OCI-LY1 (cell line): ENCODE data around the gene FZD7.

Experiments used
- EZH2 ChIP-seq: fragments of 200-600 bp; sonication (generic), shearing (Covaris generic); IDR thresholded peaks from 2 replicates; pipeline ENCODE4 v1.8.0; 2017; ENCODE audit warnings: borderline replicate concordance, mixed run types, mild to moderate bottlenecking, antibody characterized with exemption, low read length, moderate library complexity, mixed read lengths
- TF ChIP-seq, protein P1 (sequence below): fragments of 200-600 bp; sonication (generic), shearing (Covaris generic); IDR thresholded peaks from 2 replicates; pipeline ENCODE4 v1.5.1; 2017; ENCODE audit warnings: mild to moderate bottlenecking, antibody characterized with exemption, low read length, moderate library complexity, mixed read lengths

DNA sequence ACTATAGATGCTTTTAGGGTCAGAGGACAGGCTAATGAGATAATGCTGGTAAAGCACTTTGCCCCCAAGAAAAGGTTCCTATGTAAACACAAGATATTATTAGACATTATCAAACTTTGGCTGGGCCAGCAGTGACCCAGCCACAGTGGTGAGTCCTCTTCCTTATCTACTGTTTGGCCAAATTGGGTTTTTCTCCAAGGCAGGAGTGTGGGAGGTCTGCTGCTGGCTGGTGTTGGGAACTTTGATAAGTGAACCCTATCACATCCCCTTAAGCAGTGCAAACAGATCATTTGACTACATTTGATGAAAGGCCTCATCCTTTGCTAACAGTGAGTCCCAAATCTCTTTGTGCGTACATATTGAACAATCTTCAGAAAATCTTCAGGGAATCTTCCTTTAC is 16.2 kb downstream of the FZD7 start:
- TF ChIP-seq, protein P1, sequence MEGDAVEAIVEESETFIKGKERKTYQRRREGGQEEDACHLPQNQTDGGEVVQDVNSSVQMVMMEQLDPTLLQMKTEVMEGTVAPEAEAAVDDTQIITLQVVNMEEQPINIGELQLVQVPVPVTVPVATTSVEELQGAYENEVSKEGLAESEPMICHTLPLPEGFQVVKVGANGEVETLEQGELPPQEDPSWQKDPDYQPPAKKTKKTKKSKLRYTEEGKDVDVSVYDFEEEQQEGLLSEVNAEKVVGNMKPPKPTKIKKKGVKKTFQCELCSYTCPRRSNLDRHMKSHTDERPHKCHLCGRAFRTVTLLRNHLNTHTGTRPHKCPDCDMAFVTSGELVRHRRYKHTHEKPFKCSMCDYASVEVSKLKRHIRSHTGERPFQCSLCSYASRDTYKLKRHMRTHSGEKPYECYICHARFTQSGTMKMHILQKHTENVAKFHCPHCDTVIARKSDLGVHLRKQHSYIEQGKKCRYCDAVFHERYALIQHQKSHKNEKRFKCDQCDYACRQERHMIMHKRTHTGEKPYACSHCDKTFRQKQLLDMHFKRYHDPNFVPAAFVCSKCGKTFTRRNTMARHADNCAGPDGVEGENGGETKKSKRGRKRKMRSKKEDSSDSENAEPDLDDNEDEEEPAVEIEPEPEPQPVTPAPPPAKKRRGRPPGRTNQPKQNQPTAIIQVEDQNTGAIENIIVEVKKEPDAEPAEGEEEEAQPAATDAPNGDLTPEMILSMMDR: no peak
- TF ChIP-seq EZH2: no peak
